Adrenal gland (tissue), 12 donors: ENCODE measurements around the gene PROX1. TPM values are rescaled to one million over a fixed set of nuclear protein-coding genes. Genes with fewer than 3 reads are reported as not detected.

Source experiments
- DNase-seq, 7 donors: peaks; one replicate each; pipeline ENCODE4 v3.0.0-alpha.2; 2019 to 2020
- H3K27ac ChIP-seq, 5 donors: fragments of 200-600 bp; sonication (generic) in 4 of 5; 1 replicate in 3 of 5; 2 replicates in 2 of 5; pipeline versions ENCODE4 v1.5.1 to v1.8.0; 2016 to 2020; ENCODE audit warnings: mild to moderate bottlenecking in 1 of 5
- H3K27me3 ChIP-seq: fragments of 200-600 bp; 2 replicates; pipeline ENCODE4 v1.8.0; 2021
- H3K36me3 ChIP-seq, 2 donors: fragments of 200-600 bp; replicated peaks in 1 of 2; 1 replicate in 1 of 2; 2 replicates in 1 of 2; pipeline versions ENCODE4 v1.5.1 to v1.8.0; 2018 to 2022
- H3K4me1 ChIP-seq, 2 donors: fragments of 200-600 bp; replicated peaks in 1 of 2; 1 replicate in 1 of 2; 2 replicates in 1 of 2; pipeline versions ENCODE4 v1.5.1 to v1.8.0; 2018 to 2021
- H3K4me3 ChIP-seq, 4 donors: fragments of 200-600 bp; sonication (generic) in 3 of 4; one replicate each; pipeline ENCODE4 v1.5.1; 2016 to 2018
- H3K9me3 ChIP-seq, 3 donors: fragments of 200-600 bp; sonication (generic) in 1 of 3; replicated peaks in 1 of 3; 1 replicate in 2 of 3; 2 replicates in 1 of 3; pipeline versions ENCODE4 v1.5.1 to v1.8.0; 2016 to 2021
- CTCF ChIP-seq, 6 experiments: fragments of 450-650 bp in 4 of 6; fragments of 200-600 bp in 2 of 6; sonication (generic) in 1 of 6; IDR thresholded peaks; 1 replicate in 5 of 6; 2 replicates in 1 of 6; pipeline versions ENCODE4 v1.5.1 to v1.8.0; 2016 to 2021; ENCODE audit warnings: antibody characterized with exemption in 6 of 6, mild to moderate bottlenecking in 2 of 6, moderate library complexity in 1 of 6
- POLR2A ChIP-seq, 2 donors: fragments of 450-650 bp; IDR thresholded peaks; one replicate each; pipeline ENCODE4 v1.6.1; 2017; ENCODE audit warnings: antibody characterized with exemption in 2 of 2, mild to moderate bottlenecking in 2 of 2, moderate library complexity in 1 of 2
- WGBS, 4 donors: extraction: QIAGEN DNeasy Blood & Tissue Kit in 2 of 4; methylation state at CpG; one replicate each; pipeline versions ENCODE4 v1.1.5 to v1.1.7; 2013 to 2017; 5-methylcytosine and 5-hydroxymethylcytosine counted together
- intact Hi-C, 2 donors: fragments of 100-400 bp; cut with DNase I; formaldehyde crosslinking; loops; one replicate each; pipeline versions ENCODE4 v1.14.1 to v1.15.0; 2022 to 2023
- polyA plus RNA-seq, 3 donors: library from polyadenylated mRNA; stranded (reverse); fragments of 200-250 nt in 2 of 3; fragments of 350-450 nt in 1 of 3; fragmentation: Illumina TruSeq in 1 of 3; extraction: RNeasy Lipid Tissue Mini Kit (QIAGEN cat#74804) in 1 of 3; gene quantifications; one replicate each; pipeline ENCODE4 v1.2.3, GENCODE V29; 2013 to 2014
- total RNA-seq, 9 donors: library from RNA; depleted of rRNA in 4 of 9; stranded (reverse); fragments of >200 nt in 4 of 9; fragments of 120-200 nt in 1 of 9; fragmentation: NEBNext Ultra II Directional in 1 of 9; extraction: Animal tissue kit (Norgen Biotek cat#: 25700) in 1 of 9; gene quantifications; one replicate each; pipeline versions ENCODE4 v1.1.0 to v1.2.4, GENCODE V29; 2013 to 2023
- donor health status: healthy with polysubstance abuse.
- donor health status: Bipolar disorder and iron deficiency.
- donor health status: DM: yes; HTN: yes; CAD: no.
- donor health status: DM: no; HTN: no; CAD: no.
- donor health status: DM: no; HTN: no; CAD: no.
- donor health status: DM: yes; HTN: yes; CAD: no.

The PROX1 gene
- total and polyA plus RNA-seq, 12 donors = 2.6 to 91.7 (median 18.8) TPM

GRCh38 chr1:214028649-214029406, 41.1 kb downstream of the PROX1 start:
- intact Hi-C loops = no loop called here
- Histone ChIP-seq H3K9me3 (no peaks in the 10 kb centered on the region), H3K4me3 (no peak overlapping the region), H3K4me1 (peaks cover 21 to 45% of the 10 kb centered on the region in 2 donors), H3K36me3 (no peaks in the 10 kb centered on the region), H3K27me3 (no peaks in the 10 kb centered on the region), H3K27ac (peak overlapping the region in 2 of 5 donors; percentile 6 to 62)
- TF ChIP-seq CTCF (IDR thresholded peaks at IDR 0.05) = no peak
- TF ChIP-seq POLR2A (IDR thresholded peaks at IDR 0.05) = no peak
- no peak for DNase-seq
- WGBS, 4 donors = 66 to 76% (median 74%) methylated on average over 9 of the region's 9 CpGs

GRCh38 chr1:214029796-214030195, 42.0 kb downstream of the PROX1 start:
- intact Hi-C loops = no loop called here
- H3K27me3 ChIP-seq = no peaks in the 10 kb centered on the region
- no peak overlapping the region for H3K4me3 ChIP-seq
- no peaks in the 10 kb centered on the region for H3K9me3 ChIP-seq
- TF ChIP-seq CTCF (IDR thresholded peaks at IDR 0.05) = no peak
- TF ChIP-seq POLR2A (IDR thresholded peaks at IDR 0.05) = no peak
- DNase-seq = peak in 1 of 7 donors; percentile 14
- WGBS, 4 donors = 69 to 77% (median 72%) methylated on average over 6 of the region's 6 CpGs
- peaks cover 21 to 48% of the 10 kb centered on the region in 2 donors for H3K4me1 ChIP-seq
- H3K27ac ChIP-seq = peak overlapping the region in 3 of 5 donors; percentile 25 to 74 (median 71)
- no peaks in the 10 kb centered on the region for H3K36me3 ChIP-seq

GRCh38 chr1:214031267-214031650, 43.5 kb downstream of the PROX1 start:
- peak in 1 of 7 donors; percentile 50 for DNase-seq
- 71 to 82% (median 78%) methylated on average over 5 of the region's 5 CpGs for WGBS, 4 donors
- H3K4me1 ChIP-seq = peaks cover 21 to 58% of the 10 kb centered on the region in 2 donors
- no peak overlapping the region for H3K27ac ChIP-seq
- no peaks in the 10 kb centered on the region for H3K36me3 ChIP-seq
- no peak for TF ChIP-seq CTCF (IDR thresholded peaks at IDR 0.05)
- TF ChIP-seq POLR2A (IDR thresholded peaks at IDR 0.05) = no peak
- H3K27me3 ChIP-seq = no peaks in the 10 kb centered on the region
- H3K9me3 ChIP-seq = no peaks in the 10 kb centered on the region
- H3K4me3 ChIP-seq = no peak overlapping the region
- intact Hi-C loops = no loop called here

- DNase-seq = no peak
- no peaks in the 10 kb centered on the region for H3K9me3 ChIP-seq
- WGBS, 4 donors = 79 to 87% (median 84%) methylated on average over 8 of the region's 8 CpGs
Measured at GRCh38 chr1:214037468-214037867, 49.7 kb downstream of the PROX1 start.

More at GRCh38 chr1:214037468-214037867, 49.7 kb downstream of the PROX1 start:
- TF ChIP-seq POLR2A (IDR thresholded peaks at IDR 0.05) (no peak), CTCF (IDR thresholded peaks at IDR 0.05) (no peak)
- Histone ChIP-seq H3K27me3 (no peaks in the 10 kb centered on the region), H3K27ac (no peak overlapping the region), H3K36me3 (no peaks in the 10 kb centered on the region), H3K4me1 (peaks cover 0 to 14% of the 10 kb centered on the region in 2 donors), H3K4me3 (no peak overlapping the region)
- intact Hi-C loops = no loop called here
